ENCODE measurements around the gene SLC35A3. TPM values are rescaled to one million over a fixed set of nuclear protein-coding genes. Genes with fewer than 3 reads are reported as not detected.

SLC35A3 gene
- total and polyA plus RNA-seq, 7 donors: 20.2 to 40.6 (median 23.9) TPM

DNA sequence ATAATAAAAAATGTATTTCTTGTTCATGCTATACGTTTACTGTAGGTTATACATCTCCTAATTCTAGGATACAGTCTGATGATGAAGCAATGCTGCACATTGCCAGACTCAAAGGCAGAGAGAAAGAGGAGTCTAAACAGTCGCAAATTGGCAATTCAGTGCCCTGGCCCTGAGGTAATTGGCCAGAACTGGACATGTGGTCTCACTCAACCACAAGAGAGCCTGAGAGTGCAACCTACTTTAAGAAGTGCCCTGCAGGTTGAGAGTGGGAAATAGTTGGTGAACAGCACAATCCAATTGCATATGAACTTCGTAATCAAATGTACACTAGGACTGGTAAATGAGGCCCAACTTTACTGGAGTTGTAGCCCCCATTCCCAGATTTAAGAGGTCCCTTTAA, 5.0 kb upstream of the SLC35A3 start:
- 85 to 91% methylated on average over 3 of the region's 3 CpGs for WGBS, 2 donors
- no peaks in the 10 kb centered on the region for H3K27me3 ChIP-seq
- H3K4me1 ChIP-seq: peaks cover 0 to 6% (median 3%) of the 10 kb centered on the region in 4 donors
- no peak for TF ChIP-seq POLR2AphosphoS5 (IDR thresholded peaks at IDR 0.05)
- no peak for TF ChIP-seq POLR2A (IDR thresholded peaks at IDR 0.05)
- TF ChIP-seq EP300 (IDR thresholded peaks at IDR 0.05): no peak
- TF ChIP-seq, protein P1, sequence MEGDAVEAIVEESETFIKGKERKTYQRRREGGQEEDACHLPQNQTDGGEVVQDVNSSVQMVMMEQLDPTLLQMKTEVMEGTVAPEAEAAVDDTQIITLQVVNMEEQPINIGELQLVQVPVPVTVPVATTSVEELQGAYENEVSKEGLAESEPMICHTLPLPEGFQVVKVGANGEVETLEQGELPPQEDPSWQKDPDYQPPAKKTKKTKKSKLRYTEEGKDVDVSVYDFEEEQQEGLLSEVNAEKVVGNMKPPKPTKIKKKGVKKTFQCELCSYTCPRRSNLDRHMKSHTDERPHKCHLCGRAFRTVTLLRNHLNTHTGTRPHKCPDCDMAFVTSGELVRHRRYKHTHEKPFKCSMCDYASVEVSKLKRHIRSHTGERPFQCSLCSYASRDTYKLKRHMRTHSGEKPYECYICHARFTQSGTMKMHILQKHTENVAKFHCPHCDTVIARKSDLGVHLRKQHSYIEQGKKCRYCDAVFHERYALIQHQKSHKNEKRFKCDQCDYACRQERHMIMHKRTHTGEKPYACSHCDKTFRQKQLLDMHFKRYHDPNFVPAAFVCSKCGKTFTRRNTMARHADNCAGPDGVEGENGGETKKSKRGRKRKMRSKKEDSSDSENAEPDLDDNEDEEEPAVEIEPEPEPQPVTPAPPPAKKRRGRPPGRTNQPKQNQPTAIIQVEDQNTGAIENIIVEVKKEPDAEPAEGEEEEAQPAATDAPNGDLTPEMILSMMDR (IDR thresholded peaks at IDR 0.05): no peak
- H3K36me3 ChIP-seq: no peaks in the 10 kb centered on the region
- H3K27ac ChIP-seq: no peak overlapping the region
- H3K4me3 ChIP-seq: no peak overlapping the region
- no peak for DNase-seq
- no peaks in the 10 kb centered on the region for H3K9me3 ChIP-seq
- intact Hi-C loops (cut with DNase I): no loop called here

DNA sequence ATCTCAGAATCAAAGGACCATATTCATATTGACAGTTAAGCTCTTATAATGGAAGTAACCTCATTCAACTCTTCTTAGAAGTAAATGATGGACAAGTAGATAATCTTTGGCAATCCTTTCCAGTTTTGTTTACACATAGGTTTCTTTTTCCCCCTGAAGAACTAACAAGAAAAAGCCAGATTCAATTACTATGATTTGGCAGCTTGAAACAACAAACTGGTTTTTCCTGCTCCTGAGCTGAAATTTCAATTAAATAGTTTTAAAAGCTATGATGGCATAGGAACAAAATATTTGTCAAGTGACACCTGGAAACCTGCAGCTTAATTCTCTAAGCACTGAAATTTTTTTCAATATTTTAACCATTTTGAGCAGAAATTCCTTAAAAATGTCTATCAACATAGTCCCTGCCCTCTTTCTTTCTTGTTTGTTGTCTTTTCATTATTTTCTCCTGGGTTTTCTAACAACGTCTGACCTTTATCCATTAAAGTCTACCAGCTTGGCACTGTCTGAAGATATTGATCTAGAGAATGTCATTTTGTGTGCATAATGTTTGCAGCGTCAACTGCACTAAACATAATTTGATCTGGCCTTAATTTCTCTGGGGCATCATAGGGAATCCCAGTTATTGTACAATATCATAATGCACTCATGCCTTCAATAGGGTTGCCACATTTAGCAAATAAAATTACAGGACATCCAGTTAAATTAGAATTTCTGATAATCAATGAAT, 4.0 kb upstream of the SLC35A3 start:
- 48 to 78% methylated on average over 2 of the region's 2 CpGs for WGBS, 2 donors
- intact Hi-C loops (cut with DNase I): no loop called here
- peaks cover 0 to 11% (median 6%) of the 10 kb centered on the region in 4 donors for H3K4me1 ChIP-seq
- no peaks in the 10 kb centered on the region for H3K36me3 ChIP-seq
- DNase-seq: no peak
- TF ChIP-seq, protein P1 (IDR thresholded peaks at IDR 0.05): no peak
- TF ChIP-seq EP300 (IDR thresholded peaks at IDR 0.05) (no peak), POLR2AphosphoS5 (IDR thresholded peaks at IDR 0.05) (no peak), POLR2A (IDR thresholded peaks at IDR 0.05) (no peak)
- H3K27ac ChIP-seq: no peak overlapping the region
- no peak overlapping the region for H3K4me3 ChIP-seq
- no peaks in the 10 kb centered on the region for H3K9me3 ChIP-seq
- H3K27me3 ChIP-seq: no peaks in the 10 kb centered on the region

DNA sequence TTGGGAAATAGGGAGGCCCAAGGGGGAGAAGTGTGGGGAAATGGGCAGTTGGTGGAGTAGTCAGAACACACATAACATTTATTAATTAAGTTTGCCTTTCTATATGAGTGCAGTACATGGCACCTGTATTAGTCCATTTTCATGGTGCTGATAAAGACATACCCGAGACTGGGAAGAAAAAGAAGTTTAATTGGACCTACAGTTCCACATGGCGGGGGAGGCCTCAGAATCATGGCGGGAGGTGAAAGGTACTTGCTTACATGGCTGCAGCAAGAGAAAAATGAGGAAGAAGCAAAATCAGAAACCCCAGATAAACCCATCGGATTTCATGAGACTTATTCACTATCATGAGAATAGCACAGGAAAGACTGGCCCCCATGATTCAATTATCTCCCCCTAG, 1.6 kb upstream of the SLC35A3 start:
- Histone ChIP-seq H3K27me3 (no peaks in the 10 kb centered on the region), H3K4me3 (no peak overlapping the region), H3K9me3 (no peaks in the 10 kb centered on the region), H3K36me3 (no peaks in the 10 kb centered on the region), H3K27ac (no peak overlapping the region), H3K4me1 (peaks cover 0 to 26% (median 10%) of the 10 kb centered on the region in 4 donors)
- intact Hi-C loops (cut with DNase I): loop anchor here (2.0 kb wide), 1 partner anchor 279 kb away; no protein-coding TSS in a partner anchor
- no peak for DNase-seq
- WGBS, 2 donors: 96 to 97% methylated on average over 4 of the region's 4 CpGs
- TF ChIP-seq POLR2AphosphoS5 (IDR thresholded peaks at IDR 0.05) (no peak), EP300 (IDR thresholded peaks at IDR 0.05) (no peak), POLR2A (IDR thresholded peaks at IDR 0.05) (no peak)
- TF ChIP-seq, protein P1 (IDR thresholded peaks at IDR 0.05): no peak

DNA sequence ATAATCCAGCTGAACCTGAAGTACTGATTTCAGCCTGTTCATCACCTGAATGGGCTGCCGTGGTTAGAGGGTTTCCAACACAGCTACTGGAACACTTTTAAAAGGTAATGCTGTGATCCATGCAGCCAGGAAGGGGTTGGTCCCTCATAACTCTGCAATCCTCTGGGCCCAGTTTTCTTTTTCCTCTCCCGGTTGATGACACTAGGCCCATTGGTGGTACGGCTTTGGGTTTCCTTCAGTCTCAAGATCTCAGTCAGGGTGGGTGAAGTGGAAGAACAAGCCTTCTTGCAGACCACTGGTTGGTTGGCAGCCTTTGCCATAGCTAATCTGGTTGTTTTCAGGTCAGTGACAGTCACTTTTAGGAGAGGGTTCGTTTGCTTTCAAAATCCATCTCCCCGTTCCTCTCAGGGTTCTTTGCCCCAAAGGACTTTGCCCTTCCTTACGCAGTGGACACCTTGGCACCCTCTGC, 502 bp upstream of the SLC35A3 start:
- WGBS, 2 donors: 8 to 18% methylated on average over 6 of the region's 6 CpGs

More for the DNA sequence above, 502 bp upstream of the SLC35A3 start:
- Histone ChIP-seq H3K36me3 (no peaks in the 10 kb centered on the region), H3K27me3 (no peaks in the 10 kb centered on the region), H3K27ac (peak overlapping the region; percentile 72 to 79 (median 76)), H3K4me1 (peaks cover 0 to 26% (median 10%) of the 10 kb centered on the region in 4 donors), H3K4me3 (peak overlapping the region; percentile 70 to 92 (median 88)), H3K9me3 (no peaks in the 10 kb centered on the region)
- intact Hi-C loops (cut with DNase I): loop anchor here (2.0 kb wide), 1 partner anchor 278 kb away; no protein-coding TSS in a partner anchor
- no peak for DNase-seq
- no peak for TF ChIP-seq POLR2AphosphoS5 (IDR thresholded peaks at IDR 0.05)
- TF ChIP-seq, protein P1 (IDR thresholded peaks at IDR 0.05): no peak
- TF ChIP-seq EP300 (IDR thresholded peaks at IDR 0.05): no peak
- no peak for TF ChIP-seq POLR2A (IDR thresholded peaks at IDR 0.05)

Measured in sigmoid colon (tissue), 7 donors.